Chondrocyte (in vitro differentiated cells): ENCODE results near the gene IREB2. TPM values are rescaled to one million over a fixed set of nuclear protein-coding genes. Genes with fewer than 3 reads are reported as not detected.

Experiments
- DNase-seq: peaks from one replicate; pipeline ENCODE4 v3.0.0; 2021; ENCODE audit warnings: mixed read lengths, low spot score
- H3K27ac Mint-ChIP-seq: one replicate; pipeline ENCODE4 v1.8.0; 2021; ENCODE audit warnings: mild to moderate bottlenecking, moderate library complexity, mixed read lengths; ENCODE audit not compliant: unreplicated experiment
- H3K27me3 Mint-ChIP-seq: 2 replicates; pipeline ENCODE4 v1.8.0; 2021; ENCODE audit warnings: low read depth, mixed read lengths
- H3K36me3 Mint-ChIP-seq: 2 replicates; pipeline ENCODE4 v1.8.0; 2021; ENCODE audit warnings: low read depth, mixed read lengths
- H3K4me1 Mint-ChIP-seq: 2 replicates; pipeline ENCODE4 v1.8.0; 2021; ENCODE audit warnings: low read depth, mild to moderate bottlenecking, mixed read lengths
- H3K4me3 Mint-ChIP-seq: one replicate; pipeline ENCODE4 v1.8.0; 2021; ENCODE audit warnings: mild to moderate bottlenecking, moderate library complexity, mixed read lengths; ENCODE audit not compliant: unreplicated experiment
- H3K9me3 Mint-ChIP-seq: 2 replicates; pipeline ENCODE4 v1.8.0; 2021; ENCODE audit warnings: low read depth, mixed read lengths
- total RNA-seq: library from RNA; stranded (reverse); gene quantifications from 3 replicates; pipeline ENCODE4 v1.2.1, GENCODE V29; 2021
- TF ChIP-seq, protein P1 (sequence below): fragments of 200-600 bp; sonication (generic); IDR thresholded peaks from 2 replicates; pipeline ENCODE4 v1.5.0; 2021; ENCODE audit warnings: antibody characterized with exemption, mild to moderate bottlenecking, moderate library complexity

The IREB2 gene
- total RNA-seq, 1 donor from 2014 or later, result 56.1 TPM

DNA sequence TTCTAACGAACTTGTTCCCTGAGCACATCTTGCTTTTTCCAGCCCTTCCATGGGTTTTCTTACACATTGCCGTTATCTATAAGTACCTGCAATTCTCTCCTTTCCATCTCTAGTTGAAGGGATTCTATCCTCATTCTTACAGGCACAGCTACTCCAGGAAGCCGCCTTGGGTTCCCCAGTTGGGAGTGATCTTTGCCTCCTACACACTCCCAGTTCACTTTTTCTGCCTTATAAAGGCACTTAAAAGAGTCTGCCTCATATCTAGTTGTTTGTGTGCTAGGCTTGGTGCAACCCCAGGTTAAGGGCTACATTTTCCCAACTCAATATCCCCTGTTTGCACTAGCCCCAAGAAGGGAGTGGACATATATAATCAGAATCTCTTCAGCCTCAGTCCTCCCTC, 44.0 kb upstream of the IREB2 start:
- Mint-ChIP-seq H3K27ac (no peak overlapping the region), H3K36me3 (no peaks in the 10 kb centered on the region), H3K4me3 (no peak overlapping the region), H3K27me3 (peaks cover 2% of the 10 kb centered on the region), H3K4me1 (peaks cover 10% of the 10 kb centered on the region), H3K9me3 (no peaks in the 10 kb centered on the region)
- DNase-seq, result no peak
- TF ChIP-seq, protein P1, sequence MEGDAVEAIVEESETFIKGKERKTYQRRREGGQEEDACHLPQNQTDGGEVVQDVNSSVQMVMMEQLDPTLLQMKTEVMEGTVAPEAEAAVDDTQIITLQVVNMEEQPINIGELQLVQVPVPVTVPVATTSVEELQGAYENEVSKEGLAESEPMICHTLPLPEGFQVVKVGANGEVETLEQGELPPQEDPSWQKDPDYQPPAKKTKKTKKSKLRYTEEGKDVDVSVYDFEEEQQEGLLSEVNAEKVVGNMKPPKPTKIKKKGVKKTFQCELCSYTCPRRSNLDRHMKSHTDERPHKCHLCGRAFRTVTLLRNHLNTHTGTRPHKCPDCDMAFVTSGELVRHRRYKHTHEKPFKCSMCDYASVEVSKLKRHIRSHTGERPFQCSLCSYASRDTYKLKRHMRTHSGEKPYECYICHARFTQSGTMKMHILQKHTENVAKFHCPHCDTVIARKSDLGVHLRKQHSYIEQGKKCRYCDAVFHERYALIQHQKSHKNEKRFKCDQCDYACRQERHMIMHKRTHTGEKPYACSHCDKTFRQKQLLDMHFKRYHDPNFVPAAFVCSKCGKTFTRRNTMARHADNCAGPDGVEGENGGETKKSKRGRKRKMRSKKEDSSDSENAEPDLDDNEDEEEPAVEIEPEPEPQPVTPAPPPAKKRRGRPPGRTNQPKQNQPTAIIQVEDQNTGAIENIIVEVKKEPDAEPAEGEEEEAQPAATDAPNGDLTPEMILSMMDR, result no peak

DNA sequence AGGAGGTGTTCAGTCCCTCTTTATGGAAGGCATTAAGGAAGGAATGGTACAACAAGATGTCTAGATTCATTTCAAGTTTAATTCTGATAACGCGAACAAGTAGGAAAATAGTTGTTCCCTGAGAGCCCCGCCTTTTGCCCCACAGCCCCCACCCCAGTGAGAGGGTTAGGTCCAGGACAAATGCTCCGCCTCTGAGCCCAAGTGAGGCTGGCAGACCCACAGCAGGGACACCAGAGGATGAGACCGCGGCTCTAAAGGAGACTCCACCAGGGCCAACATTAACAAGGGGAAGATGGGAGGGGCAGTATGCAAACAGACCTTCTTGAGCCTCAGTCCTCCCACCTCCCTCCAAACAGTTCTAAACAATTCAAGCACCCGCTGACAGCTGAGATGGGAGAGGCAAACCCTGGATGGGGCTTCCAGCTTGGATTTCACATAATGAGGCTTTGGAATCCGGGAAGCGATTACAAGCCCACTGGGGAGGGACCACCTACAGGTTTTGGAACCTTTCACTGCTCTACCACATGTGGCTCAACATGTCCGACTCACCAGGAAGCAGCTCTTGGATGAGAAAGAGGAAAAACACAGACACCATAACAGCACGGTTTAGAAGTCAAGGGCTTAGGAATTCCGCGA, 42.9 kb upstream of the IREB2 start:
- peaks cover 2% of the 10 kb centered on the region for H3K27me3 Mint-ChIP-seq
- H3K4me3 Mint-ChIP-seq, result no peak overlapping the region
- TF ChIP-seq, protein P1, result no peak
- H3K9me3 Mint-ChIP-seq, result no peaks in the 10 kb centered on the region
- H3K4me1 Mint-ChIP-seq, result peaks cover 6% of the 10 kb centered on the region
- DNase-seq, result peak; percentile 32
- H3K27ac Mint-ChIP-seq, result no peak overlapping the region
- no peaks in the 10 kb centered on the region for H3K36me3 Mint-ChIP-seq

DNA sequence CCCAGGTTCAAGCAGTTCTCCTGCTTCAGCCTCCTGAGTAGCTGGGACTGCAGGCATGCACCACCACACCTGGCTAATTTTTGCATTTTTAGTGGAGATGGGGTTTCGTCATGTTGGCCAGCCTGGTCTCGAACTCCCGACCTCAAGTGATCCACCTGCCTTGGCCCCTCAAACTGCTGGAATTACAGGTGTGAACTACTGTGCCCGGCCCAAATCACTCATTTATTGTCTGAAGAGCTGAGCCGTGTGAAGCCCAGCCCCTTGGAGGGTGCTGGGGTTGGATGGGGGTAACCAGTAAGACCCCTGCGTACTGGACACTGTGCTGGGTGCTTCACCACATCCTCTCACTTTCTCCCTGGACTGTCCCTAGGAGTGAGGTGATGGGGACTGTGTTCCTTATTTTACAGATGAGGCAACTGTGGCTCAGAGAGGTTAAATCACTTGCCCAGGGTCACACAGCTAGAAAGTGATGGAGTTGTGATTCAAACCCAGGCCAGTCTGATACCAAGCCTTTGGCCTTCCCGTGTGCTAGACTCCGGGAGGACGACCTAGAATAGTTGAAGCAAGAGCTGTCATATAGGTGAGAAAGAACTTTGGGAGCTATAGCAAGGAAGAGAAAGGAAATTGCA, 41.7 kb upstream of the IREB2 start:
- Mint-ChIP-seq H3K27me3 (peaks cover 2% of the 10 kb centered on the region), H3K36me3 (no peaks in the 10 kb centered on the region), H3K27ac (no peak overlapping the region), H3K4me3 (no peak overlapping the region), H3K9me3 (no peaks in the 10 kb centered on the region), H3K4me1 (peaks cover 6% of the 10 kb centered on the region)
- peak; percentile 50 for DNase-seq
- TF ChIP-seq, protein P1, result no peak

DNA sequence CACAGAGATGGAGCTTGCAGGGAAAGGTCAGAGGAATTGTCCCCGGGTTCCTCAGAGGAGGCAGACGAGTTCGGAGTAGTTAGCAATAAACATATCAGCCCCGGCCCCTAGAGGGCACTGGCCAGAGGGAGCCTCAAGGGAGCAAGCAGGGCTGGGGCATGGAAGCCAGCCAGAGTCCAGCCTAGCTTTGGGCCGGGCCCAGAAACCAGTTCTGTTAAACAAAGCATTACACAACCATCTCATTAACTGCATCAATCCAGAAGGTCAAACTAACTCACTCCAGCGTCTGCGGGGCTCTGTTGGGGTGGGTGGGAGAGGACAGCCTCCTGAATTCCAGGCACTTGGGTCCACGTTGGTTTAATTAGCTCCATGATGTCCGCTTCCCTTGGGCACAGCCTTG, 41.0 kb upstream of the IREB2 start:
- H3K36me3 Mint-ChIP-seq, result no peaks in the 10 kb centered on the region
- no peaks in the 10 kb centered on the region for H3K9me3 Mint-ChIP-seq
- H3K27me3 Mint-ChIP-seq, result peaks cover under 1% of the 10 kb centered on the region
- H3K27ac Mint-ChIP-seq, result no peak overlapping the region
- H3K4me1 Mint-ChIP-seq, result peaks cover 6% of the 10 kb centered on the region
- TF ChIP-seq, protein P1, result peak; percentile 40
- DNase-seq, result peak; percentile 44
- no peak overlapping the region for H3K4me3 Mint-ChIP-seq

DNA sequence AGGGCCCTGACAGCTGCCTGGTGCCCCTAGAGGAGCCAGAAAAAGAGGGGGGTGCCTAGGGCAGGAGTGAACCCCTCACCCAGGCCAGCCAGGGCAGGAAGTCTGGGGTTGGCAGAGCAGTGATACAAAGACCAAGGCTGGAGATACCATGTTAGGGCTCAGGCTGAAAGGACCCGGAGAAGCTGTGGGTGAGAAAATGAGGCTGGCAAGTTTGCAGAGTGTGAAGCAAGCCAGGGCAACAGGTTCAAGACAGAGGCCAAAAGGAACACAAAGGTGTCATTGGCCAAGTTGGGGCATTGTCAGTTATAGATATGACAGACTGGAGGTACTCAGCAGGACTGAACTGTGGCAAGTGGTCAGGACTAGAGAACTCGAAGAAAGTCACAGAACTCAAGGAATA, 40.6 kb upstream of the IREB2 start:
- no peaks in the 10 kb centered on the region for H3K36me3 Mint-ChIP-seq
- H3K27me3 Mint-ChIP-seq, result no peaks in the 10 kb centered on the region
- no peaks in the 10 kb centered on the region for H3K9me3 Mint-ChIP-seq
- peaks cover 6% of the 10 kb centered on the region for H3K4me1 Mint-ChIP-seq
- no peak overlapping the region for H3K4me3 Mint-ChIP-seq
- TF ChIP-seq, protein P1, result no peak
- no peak overlapping the region for H3K27ac Mint-ChIP-seq
- DNase-seq, result peak; percentile 26
